AG10803 (cell line): ENCODE results near the gene EHBP1.

ENCODE experiments used
- DNase-seq: peaks from one replicate; pipeline ENCODE4 v3.0.0; 2010; ENCODE audit warnings: low read depth
- H3K4me3 ChIP-seq: 2 replicates; pipeline ENCODE4 v1.5.1; 2011; ENCODE audit warnings: mild to moderate bottlenecking, low read length, control low read depth
- TF ChIP-seq, protein P1 (sequence below): conservative IDR thresholded peaks from 2 replicates; pipeline ENCODE4 v1.5.1; 2011; ENCODE audit warnings: mild to moderate bottlenecking, low read length, control low read depth, inconsistent platforms

EHBP1 gene

DNA sequence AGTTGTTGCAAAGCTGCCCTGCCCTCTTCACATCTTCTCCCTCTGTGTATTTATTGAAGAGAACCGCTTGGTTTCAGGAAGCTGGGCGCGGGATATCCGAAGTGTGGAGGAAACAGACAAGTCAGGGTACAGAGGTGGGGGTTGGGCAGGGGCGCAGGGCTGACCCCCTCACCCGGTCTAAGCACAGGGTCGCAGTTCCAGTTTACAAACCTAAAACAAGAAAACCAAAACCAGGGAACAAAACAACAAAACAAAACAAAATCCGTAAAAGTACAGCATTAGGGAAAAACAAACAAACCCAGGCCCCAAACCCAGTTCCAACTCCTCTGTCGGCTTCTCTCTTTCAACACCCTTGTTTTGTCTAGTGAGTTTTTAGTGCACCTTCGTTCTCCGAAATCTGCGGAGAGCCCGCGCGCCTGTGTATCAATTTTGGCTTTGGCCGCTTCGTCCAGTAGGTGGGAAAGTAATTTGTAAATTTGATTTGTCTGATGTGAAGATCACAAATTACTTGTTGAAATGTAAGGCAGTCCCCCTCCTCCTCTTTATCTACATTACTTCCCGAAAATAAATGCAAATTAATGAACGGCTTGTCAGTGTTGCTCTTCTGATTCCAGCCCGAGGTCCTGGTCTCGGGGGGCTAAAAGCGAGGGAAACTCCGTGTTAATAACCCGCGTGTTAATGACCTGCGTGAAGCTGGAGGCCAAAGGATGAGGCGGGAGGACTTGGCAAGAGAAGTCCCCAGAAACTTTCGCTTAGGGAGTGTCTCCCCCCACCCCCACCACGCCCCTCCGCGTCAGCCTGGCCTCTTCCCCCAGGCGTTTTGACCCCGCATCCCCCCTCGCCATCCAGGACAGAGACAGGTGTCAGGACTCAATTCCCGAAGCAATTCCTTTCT is 352.0 kb downstream of the EHBP1 start:
- no peak overlapping the region for H3K4me3 ChIP-seq
- TF ChIP-seq, protein P1, sequence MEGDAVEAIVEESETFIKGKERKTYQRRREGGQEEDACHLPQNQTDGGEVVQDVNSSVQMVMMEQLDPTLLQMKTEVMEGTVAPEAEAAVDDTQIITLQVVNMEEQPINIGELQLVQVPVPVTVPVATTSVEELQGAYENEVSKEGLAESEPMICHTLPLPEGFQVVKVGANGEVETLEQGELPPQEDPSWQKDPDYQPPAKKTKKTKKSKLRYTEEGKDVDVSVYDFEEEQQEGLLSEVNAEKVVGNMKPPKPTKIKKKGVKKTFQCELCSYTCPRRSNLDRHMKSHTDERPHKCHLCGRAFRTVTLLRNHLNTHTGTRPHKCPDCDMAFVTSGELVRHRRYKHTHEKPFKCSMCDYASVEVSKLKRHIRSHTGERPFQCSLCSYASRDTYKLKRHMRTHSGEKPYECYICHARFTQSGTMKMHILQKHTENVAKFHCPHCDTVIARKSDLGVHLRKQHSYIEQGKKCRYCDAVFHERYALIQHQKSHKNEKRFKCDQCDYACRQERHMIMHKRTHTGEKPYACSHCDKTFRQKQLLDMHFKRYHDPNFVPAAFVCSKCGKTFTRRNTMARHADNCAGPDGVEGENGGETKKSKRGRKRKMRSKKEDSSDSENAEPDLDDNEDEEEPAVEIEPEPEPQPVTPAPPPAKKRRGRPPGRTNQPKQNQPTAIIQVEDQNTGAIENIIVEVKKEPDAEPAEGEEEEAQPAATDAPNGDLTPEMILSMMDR = no peak
- DNase-seq = no peak

DNA sequence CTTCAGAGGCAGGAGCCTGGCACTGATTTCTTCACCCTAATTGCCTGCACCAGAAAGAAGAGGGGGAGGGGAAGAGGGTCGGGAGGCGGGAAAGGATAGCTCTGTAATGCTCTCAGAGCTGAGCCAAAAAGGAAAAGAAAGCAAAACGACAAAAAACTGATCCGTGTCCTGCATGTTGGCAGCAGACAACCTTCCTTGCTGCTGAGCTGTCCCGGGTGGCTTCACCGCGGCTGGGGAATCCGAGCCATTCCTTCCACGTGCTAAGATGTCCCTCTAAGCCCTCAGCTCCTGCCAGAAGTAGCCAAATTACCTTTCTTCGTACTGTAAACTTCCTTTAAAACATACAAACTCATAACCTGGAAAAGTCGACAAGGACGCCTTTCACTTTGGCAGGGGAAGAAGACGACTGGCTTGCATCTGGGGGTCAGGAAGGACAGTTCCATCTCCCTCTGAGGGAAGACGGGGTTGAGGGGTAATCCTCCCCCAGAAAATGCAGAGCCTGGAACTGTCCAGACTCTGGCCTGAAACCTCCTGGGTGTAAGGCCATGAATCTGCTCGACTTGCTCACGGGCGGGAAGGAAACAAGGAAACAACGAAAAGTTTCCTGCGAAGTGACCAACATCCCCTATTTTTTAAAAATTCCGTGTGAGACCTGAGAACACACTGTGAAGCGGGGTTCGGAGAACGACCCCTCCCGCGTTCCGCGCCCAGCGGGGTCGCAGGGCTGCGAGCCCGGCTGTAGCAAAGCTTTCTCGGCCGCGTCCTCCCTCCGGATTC is 352.8 kb downstream of the EHBP1 start:
- no peak for DNase-seq
- TF ChIP-seq, protein P1 = no peak
- H3K4me3 ChIP-seq = no peak overlapping the region

GRCh38 chr2:63058921-63059792 is 353.6 kb downstream of the EHBP1 start:
- no peak for DNase-seq
- TF ChIP-seq, protein P1 = no peak
- no peak overlapping the region for H3K4me3 ChIP-seq

DNA sequence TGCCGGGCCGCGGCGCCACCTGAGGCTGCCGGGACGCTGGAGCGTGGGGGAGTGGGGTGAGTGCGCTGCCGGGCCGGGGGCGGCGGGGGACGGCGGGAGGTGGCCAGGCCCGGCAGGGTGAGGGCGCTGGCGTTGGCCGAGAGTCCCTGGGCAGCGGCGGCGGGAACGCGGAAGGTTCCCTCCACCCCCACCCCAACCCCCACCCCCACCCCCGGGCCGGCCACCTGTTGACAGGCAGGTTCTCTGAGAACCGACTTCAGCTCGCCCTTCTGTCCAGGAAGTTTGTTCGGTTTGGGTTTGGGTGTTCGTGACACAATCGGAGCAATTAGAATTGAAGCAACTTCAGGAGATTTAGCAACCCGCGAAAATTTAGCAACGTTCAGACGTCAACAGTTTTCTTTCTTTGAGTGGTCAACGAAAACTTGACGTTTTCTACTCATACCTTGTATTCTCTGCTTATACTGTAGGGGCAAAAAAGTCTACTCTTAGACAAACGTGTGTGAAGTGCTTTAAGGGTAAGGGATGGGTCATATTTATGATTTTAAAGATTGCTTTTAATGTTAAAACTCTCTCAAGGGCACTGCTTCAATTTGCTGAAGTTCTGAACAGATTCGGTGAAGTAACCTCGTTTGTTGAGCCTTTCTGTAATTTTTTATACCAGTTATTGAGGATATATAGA is 354.4 kb downstream of the EHBP1 start:
- H3K4me3 ChIP-seq = no peak overlapping the region
- TF ChIP-seq, protein P1 = no peak
- no peak for DNase-seq

GRCh38 chr2:63060472-63060991 is 355.0 kb downstream of the EHBP1 start:
- DNase-seq = no peak
- TF ChIP-seq, protein P1 = no peak
- no peak overlapping the region for H3K4me3 ChIP-seq

- TF ChIP-seq, protein P1 = no peak
- DNase-seq = no peak
- H3K4me3 ChIP-seq = no peak overlapping the region
Observed at GRCh38 chr2:63064197-63064596, 358.7 kb downstream of the EHBP1 start.
